Naive thymus-derived CD4-positive, alpha-beta T cell (primary cell): ENCODE measurements around the gene BMP6. TPM values are rescaled to one million over a fixed set of nuclear protein-coding genes. Genes with fewer than 3 reads are reported as not detected.
"Not testable (repeated sequence)": the region's sequence is repeated elsewhere in the genome, so short reads cannot be mapped to it uniquely, and the experiment has no call there.

Source experiments
- ATAC-seq: fragments of 150-1000 bp; cut with Tn5 transposase; 2 replicates; pipeline ENCODE4 v1.10.0; 2021; ENCODE audit warnings: mild to moderate bottlenecking, moderate library complexity
- CTCF ChIA-PET: fragments of 350-600 bp; sonication (Branson Sonifier 250); formaldehyde crosslinking; loops from one replicate; lab custom pipeline; 2021; ENCODE audit warnings: antibody characterized with exemption; lab: Charles Lee
- POLR2A ChIA-PET: fragments of 350-600 bp; sonication (Branson Sonifier 250); formaldehyde crosslinking; loops from one replicate; lab custom pipeline; 2021; ENCODE audit warnings: antibody characterized with exemption, inconsistent platforms; lab: Charles Lee
- DNase-seq, 9 donors: peaks; one replicate each; pipeline versions ENCODE4 v3.0.0 to v3.0.0-alpha.2; 2020 to 2022; ENCODE audit warnings: mixed read lengths in 1 of 9
- H3K27ac ChIP-seq: one replicate; pipeline ENCODE4 v1.7.0; 2013; ENCODE audit warnings: mild to moderate bottlenecking, low read depth, low read length, moderate library complexity
- H3K27me3 ChIP-seq, 2 donors: one replicate each; pipeline ENCODE4 v1.7.0; 2013; ENCODE audit warnings: low read length in 2 of 2, mild to moderate bottlenecking in 2 of 2, moderate library complexity in 2 of 2; ENCODE audit not compliant: control insufficient read depth in 2 of 2, insufficient read depth in 2 of 2
- H3K36me3 ChIP-seq, 3 experiments: 1 replicate in 2 of 3; 2 replicates in 1 of 3; pipeline ENCODE4 v1.7.0; 2013; ENCODE audit warnings: low read length in 3 of 3, mild to moderate bottlenecking in 3 of 3, moderate library complexity in 1 of 3; ENCODE audit not compliant: insufficient read depth in 3 of 3, control insufficient read depth in 2 of 3
- H3K4me1 ChIP-seq, 2 donors: one replicate each; pipeline ENCODE4 v1.7.0; 2013; ENCODE audit warnings: low read length in 2 of 2, mild to moderate bottlenecking in 2 of 2, moderate library complexity in 1 of 2; ENCODE audit not compliant: control insufficient read depth in 2 of 2, insufficient read depth in 2 of 2
- H3K4me3 ChIP-seq: 2 replicates; pipeline ENCODE4 v1.7.0; 2013; ENCODE audit warnings: mild to moderate bottlenecking, low read length
- H3K9me3 ChIP-seq, 3 experiments: 1 replicate in 2 of 3; 2 replicates in 1 of 3; pipeline ENCODE4 v1.7.0; 2013; ENCODE audit warnings: low read length in 3 of 3; ENCODE audit not compliant: control insufficient read depth in 2 of 3
- H3K27ac Mint-ChIP-seq, 9 donors: one replicate each; pipeline ENCODE4 v1.8.0; 2020 to 2022; ENCODE audit warnings: mixed read lengths in 9 of 9, mild to moderate bottlenecking in 8 of 9, moderate library complexity in 5 of 9, inconsistent platforms in 2 of 9
- H3K27me3 Mint-ChIP-seq, 5 donors: one replicate each; pipeline ENCODE4 v1.8.0; 2021 to 2022; ENCODE audit warnings: mixed read lengths in 5 of 5, mild to moderate bottlenecking in 1 of 5
- H3K36me3 Mint-ChIP-seq, 5 donors: one replicate each; pipeline ENCODE4 v1.8.0; 2020 to 2022; ENCODE audit warnings: mixed read lengths in 5 of 5, mild to moderate bottlenecking in 3 of 5, inconsistent platforms in 1 of 5
- H3K4me1 Mint-ChIP-seq, 7 donors: one replicate each; pipeline ENCODE4 v1.8.0; 2020 to 2022; ENCODE audit warnings: mixed read lengths in 7 of 7, mild to moderate bottlenecking in 3 of 7, inconsistent platforms in 1 of 7
- H3K4me3 Mint-ChIP-seq, 10 donors: one replicate each; pipeline ENCODE4 v1.8.0; 2020 to 2022; ENCODE audit warnings: mild to moderate bottlenecking in 10 of 10, mixed read lengths in 10 of 10, moderate library complexity in 6 of 10, inconsistent platforms in 2 of 10
- H3K9me3 Mint-ChIP-seq, 11 donors: one replicate each; pipeline ENCODE4 v1.8.0; 2020 to 2022; ENCODE audit warnings: mixed read lengths in 11 of 11, mild to moderate bottlenecking in 4 of 11, inconsistent platforms in 1 of 11, moderate library complexity in 1 of 11
- intact Hi-C, 2 donors: fragments of 100-400 bp; cut with micrococcal nuclease; formaldehyde crosslinking; loops; one replicate each; pipeline ENCODE4 v1.15.1; 2023
- polyA plus RNA-seq, 2 donors: library from polyadenylated mRNA; unstranded; fragments of 300-500 nt; fragmentation: Illumina TruSeq; gene quantifications; one replicate each; pipeline ENCODE4 v1.2.3, GENCODE V29; 2021
- total RNA-seq, 6 experiments: library from RNA in 5 of 6; stranded (reverse) in 5 of 6; gene quantifications; 1 replicate in 5 of 6; 2 replicates in 1 of 6; pipeline ENCODE4 v1.2.3 and lab custom pipeline; 2021 to 2026

Gene BMP6
- total and polyA plus RNA-seq, 7 experiments from 2014 or later = 0.07 to 0.56 (median 0.37) TPM; not detected in 4

DNA sequence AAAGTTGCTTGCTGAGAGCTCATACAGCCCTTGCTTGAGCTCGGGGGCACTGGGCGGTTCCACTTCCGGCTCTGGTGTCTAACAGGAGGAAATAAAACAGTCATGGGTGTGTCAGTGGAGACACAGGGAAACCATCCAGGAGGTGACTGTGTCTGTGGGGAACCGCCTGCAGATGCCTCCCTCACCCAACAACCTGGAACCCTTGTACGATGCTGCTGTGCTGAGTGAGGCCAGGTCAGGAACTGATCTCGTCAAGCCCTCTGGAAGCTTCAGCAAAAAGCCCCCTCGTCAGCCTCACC lies 169.2 kb downstream of the BMP6 start:
- intact Hi-C loops = no loop called here
- no peaks in the 10 kb centered on the region for H3K9me3 Mint-ChIP-seq
- no peaks in the 10 kb centered on the region for H3K4me1 Mint-ChIP-seq
- Histone ChIP-seq H3K4me1 (no peaks in the 10 kb centered on the region), H3K9me3 (no peaks in the 10 kb centered on the region), H3K4me3 (no peak overlapping the region), H3K27ac (no peak overlapping the region), H3K36me3 (peaks cover 5 to 44% (median 5%) of the 10 kb centered on the region in 3 experiments), H3K27me3 (no peaks in the 10 kb centered on the region)
- no peak overlapping the region for H3K4me3 Mint-ChIP-seq
- POLR2A ChIA-PET = no interaction called here
- CTCF ChIA-PET = no interaction called here
- peaks cover 9 to 79% (median 27%) of the 10 kb centered on the region in 5 donors for H3K36me3 Mint-ChIP-seq
- DNase-seq (no peak), ATAC-seq (no peak)
- H3K27ac Mint-ChIP-seq = no peak overlapping the region
- H3K27me3 Mint-ChIP-seq = no peaks in the 10 kb centered on the region

DNA sequence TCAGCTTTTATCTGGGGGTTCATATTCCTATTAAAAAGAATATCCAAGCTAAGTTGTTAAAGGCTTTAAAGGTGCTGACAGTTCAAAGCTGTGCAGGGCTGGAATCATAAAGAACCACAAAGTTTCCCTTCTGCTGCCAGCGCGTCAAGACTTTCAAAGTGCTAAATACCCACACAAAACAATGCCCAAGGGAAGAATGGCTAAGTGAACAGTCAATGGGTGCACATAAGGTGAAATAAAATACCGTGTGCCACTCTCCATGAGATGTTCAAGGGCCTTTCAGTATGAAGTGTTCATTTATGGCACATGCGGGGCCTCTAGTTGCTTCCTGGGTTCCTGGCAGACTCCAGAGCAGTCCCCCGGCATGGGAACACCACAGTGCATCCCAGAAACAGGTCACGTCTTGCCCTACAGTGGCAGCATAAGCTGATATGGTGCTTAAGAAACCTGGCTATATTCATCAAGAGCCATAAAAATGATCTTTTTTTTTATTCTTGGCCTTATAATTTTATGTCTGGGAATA lies 170.6 kb downstream of the BMP6 start:
- H3K36me3 Mint-ChIP-seq = peaks cover 5 to 73% (median 31%) of the 10 kb centered on the region in 5 donors
- H3K4me1 Mint-ChIP-seq = no peaks in the 10 kb centered on the region
- H3K4me3 ChIP-seq = no peak overlapping the region
- no peaks in the 10 kb centered on the region for H3K27me3 Mint-ChIP-seq
- H3K4me1 ChIP-seq = no peaks in the 10 kb centered on the region
- no peak overlapping the region for H3K27ac ChIP-seq
- ATAC-seq (no peak), DNase-seq (no peak)
- H3K9me3 ChIP-seq = no peaks in the 10 kb centered on the region
- intact Hi-C loops = no loop called here
- ChIA-PET CTCF (no interaction called here), POLR2A (no interaction called here)
- H3K4me3 Mint-ChIP-seq = no peak overlapping the region
- H3K9me3 Mint-ChIP-seq = no peaks in the 10 kb centered on the region
- H3K27me3 ChIP-seq = no peaks in the 10 kb centered on the region
- no peak overlapping the region for H3K27ac Mint-ChIP-seq
- H3K36me3 ChIP-seq = peaks cover 5 to 48% (median 8%) of the 10 kb centered on the region in 3 experiments

DNA sequence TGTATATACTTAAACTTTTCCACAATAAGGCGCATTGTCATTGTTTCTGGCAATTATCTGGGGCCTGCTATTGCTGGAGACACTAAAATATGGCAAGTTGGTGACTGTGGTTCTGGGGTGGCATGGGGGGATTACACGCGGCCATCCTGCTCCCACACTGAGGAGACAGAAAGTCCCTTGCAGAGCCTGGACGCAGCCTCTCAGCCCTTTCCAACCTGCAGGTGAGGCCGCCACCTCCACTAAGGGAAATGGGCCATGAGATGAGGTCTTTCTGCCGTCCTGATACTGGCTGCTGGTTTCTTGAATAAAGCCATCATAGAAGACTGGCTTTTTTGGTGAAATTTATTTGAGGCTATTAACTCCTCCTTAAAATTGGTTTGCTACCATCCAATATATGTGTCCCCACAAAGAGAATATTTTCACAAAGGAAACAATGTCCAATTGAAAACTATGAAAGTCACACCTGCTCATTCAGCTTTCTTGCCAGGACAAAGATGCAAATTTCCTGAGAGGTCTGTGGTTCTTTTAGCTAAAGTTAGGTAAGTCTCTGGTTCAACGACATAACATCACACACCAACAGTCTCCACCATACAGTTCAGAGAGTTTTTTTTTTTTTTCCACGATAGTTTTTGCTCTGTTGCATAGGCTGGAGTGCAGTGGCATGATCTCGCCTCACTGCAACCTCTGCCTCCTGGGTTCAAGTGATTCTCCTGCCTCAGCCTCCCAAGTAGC lies 171.7 kb downstream of the BMP6 start:
- no peak overlapping the region for H3K27ac ChIP-seq
- CTCF ChIA-PET = interaction anchor here (0.7 kb wide), 1 partner anchor 745 kb away, joined by 3 read pairs; no protein-coding TSS in a partner anchor
- intact Hi-C loops = no loop called here
- ATAC-seq (no peak), DNase-seq (no peak)
- no peaks in the 10 kb centered on the region for H3K27me3 Mint-ChIP-seq
- no peaks in the 10 kb centered on the region for H3K9me3 Mint-ChIP-seq
- no peak overlapping the region for H3K4me3 ChIP-seq
- no peak overlapping the region for H3K27ac Mint-ChIP-seq
- peaks cover 5 to 51% (median 8%) of the 10 kb centered on the region in 3 experiments for H3K36me3 ChIP-seq
- POLR2A ChIA-PET = no interaction called here
- H3K27me3 ChIP-seq = no peaks in the 10 kb centered on the region
- H3K4me1 ChIP-seq = no peaks in the 10 kb centered on the region
- H3K36me3 Mint-ChIP-seq = peaks cover 5 to 62% (median 29%) of the 10 kb centered on the region in 5 donors
- no peaks in the 10 kb centered on the region for H3K4me1 Mint-ChIP-seq
- H3K4me3 Mint-ChIP-seq = no peak overlapping the region
- no peaks in the 10 kb centered on the region for H3K9me3 ChIP-seq

- H3K27me3 Mint-ChIP-seq, intact Hi-C loops, H3K4me1 Mint-ChIP-seq, H3K4me1 ChIP-seq, H3K4me3 ChIP-seq, H3K27ac ChIP-seq, POLR2A ChIA-PET, ATAC-seq, H3K9me3 ChIP-seq, DNase-seq, H3K27ac Mint-ChIP-seq, H3K9me3 Mint-ChIP-seq, H3K27me3 ChIP-seq, H3K4me3 Mint-ChIP-seq: not testable (repeated sequence)
- CTCF ChIA-PET = interaction anchor here (0.7 kb wide), 1 partner anchor 744 kb away, joined by 3 read pairs; no protein-coding TSS in a partner anchor
- peaks cover 8 to 62% (median 27%) of the 10 kb centered on the region in 5 donors for H3K36me3 Mint-ChIP-seq
- H3K36me3 ChIP-seq = peaks cover 5 to 45% (median 8%) of the 10 kb centered on the region in 3 experiments
These were observed 172.3 kb downstream of the BMP6 start for GRCh38 chr6:7898193-7898586.

DNA sequence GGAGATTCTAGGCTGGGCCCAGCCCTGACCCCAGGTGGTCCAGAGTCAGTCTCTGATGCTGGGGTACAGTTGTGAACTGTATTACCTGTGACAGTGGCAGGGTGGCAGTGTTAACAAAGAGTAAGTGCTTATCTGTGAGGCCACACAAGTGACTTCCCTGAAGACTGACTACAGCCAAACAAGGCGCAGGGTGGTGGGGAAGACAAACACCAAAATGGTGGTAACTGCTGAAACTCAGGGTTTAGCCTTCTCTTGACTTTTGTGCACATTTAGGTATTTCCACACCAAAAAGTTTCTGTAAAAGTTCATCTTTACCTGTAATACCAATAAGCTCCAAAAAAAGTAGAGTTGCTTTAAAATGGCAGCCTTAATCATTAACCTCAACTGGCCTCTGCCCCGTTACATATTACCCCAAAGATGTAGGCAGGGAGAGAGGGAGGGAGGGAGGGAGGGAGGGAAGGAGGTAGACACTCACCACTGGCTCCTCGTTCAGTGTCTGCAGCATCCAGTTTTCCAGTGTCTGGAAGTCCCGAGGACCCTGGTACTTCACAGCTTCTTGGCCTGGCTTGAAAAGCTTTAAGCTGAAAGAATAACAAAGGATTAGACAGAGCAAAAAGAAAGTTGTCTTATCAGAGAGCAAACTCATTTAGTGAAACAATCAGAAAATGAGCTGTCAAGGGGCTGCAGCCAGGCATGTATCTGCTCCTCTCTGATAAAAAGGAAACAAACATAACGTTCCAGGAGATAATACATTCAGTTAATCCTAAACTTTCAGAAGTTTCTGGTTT lies 173.4 kb downstream of the BMP6 start:
- Mint-ChIP-seq H3K27ac (no peak overlapping the region), H3K4me1 (no peaks in the 10 kb centered on the region), H3K9me3 (no peaks in the 10 kb centered on the region), H3K4me3 (no peak overlapping the region), H3K27me3 (no peaks in the 10 kb centered on the region), H3K36me3 (peaks cover 9 to 54% (median 21%) of the 10 kb centered on the region in 5 donors)
- CTCF ChIA-PET = no interaction called here
- ATAC-seq = peak; percentile 48
- POLR2A ChIA-PET = no interaction called here
- H3K27ac ChIP-seq = no peak overlapping the region
- no peak for DNase-seq
- H3K36me3 ChIP-seq = peaks cover 5 to 42% (median 8%) of the 10 kb centered on the region in 3 experiments
- no peaks in the 10 kb centered on the region for H3K27me3 ChIP-seq
- H3K4me3 ChIP-seq = no peak overlapping the region
- no peaks in the 10 kb centered on the region for H3K9me3 ChIP-seq
- intact Hi-C loops = loop anchor here in 1 of 2 donors (1.0 kb wide), 1 partner anchor 160 kb away; no protein-coding TSS in a partner anchor
- no peaks in the 10 kb centered on the region for H3K4me1 ChIP-seq

GRCh38 chr6:7899889-7900213 lies 174.0 kb downstream of the BMP6 start:
- peaks cover 9 to 51% (median 20%) of the 10 kb centered on the region in 5 donors for H3K36me3 Mint-ChIP-seq
- ATAC-seq (no peak), DNase-seq (no peak)
- no peaks in the 10 kb centered on the region for H3K9me3 ChIP-seq
- no peaks in the 10 kb centered on the region for H3K9me3 Mint-ChIP-seq
- H3K4me1 Mint-ChIP-seq = peaks cover 0 to under 1% (median 0%) of the 10 kb centered on the region in 7 donors
- H3K27me3 ChIP-seq = no peaks in the 10 kb centered on the region
- H3K4me1 ChIP-seq = no peaks in the 10 kb centered on the region
- H3K27me3 Mint-ChIP-seq = no peaks in the 10 kb centered on the region
- intact Hi-C loops = loop anchor here in 1 of 2 donors (1.0 to 10.0 kb wide), 2 partner anchors 159 to 305 kb away; partner anchors contain the start of gene SNRNP48
- no peak overlapping the region for H3K27ac Mint-ChIP-seq
- H3K36me3 ChIP-seq = peaks cover 5 to 38% (median 8%) of the 10 kb centered on the region in 3 experiments
- H3K27ac ChIP-seq = no peak overlapping the region
- POLR2A ChIA-PET = no interaction called here
- no peak overlapping the region for H3K4me3 ChIP-seq
- no peak overlapping the region for H3K4me3 Mint-ChIP-seq
- CTCF ChIA-PET = no interaction called here
